IMR-90 (cell line): ENCODE data around the gene AGPAT3. TPM values are rescaled to one million over a fixed set of nuclear protein-coding genes. Genes with fewer than 3 reads are reported as not detected.
A peak's percentile ranks its signal among the peaks of the same experiment; 100 is the strongest.

Source experiments
- ATAC-seq: fragments of 200-7000 bp; cut with Tn5 transposase; 2 replicates; pipeline ENCODE4 v1.9.1; 2020; ENCODE audit warnings: low read depth, mild to moderate bottlenecking, moderate library complexity
- BruUV-seq: library from RNA; stranded (reverse); fragments of 400-500 nt; replicated peaks from 2 replicates; lab custom pipeline; 2021; lab: Mats Ljungman, UMichigan
- CTCF ChIA-PET: fragments of 300-600 bp; formaldehyde crosslinking; extraction: SDS; loops from one replicate; lab custom pipeline; 2021; ENCODE audit warnings: antibody characterized with exemption; lab: Yijun Ruan, JAX
- POLR2A ChIA-PET: fragments of 300-600 bp; sonication (Branson Sonifier 250); formaldehyde crosslinking; loops from one replicate; lab custom pipeline; 2022; ENCODE audit warnings: antibody characterized with exemption; ENCODE audit not compliant: unreplicated experiment; lab: Charles Lee
- DNase-seq: peaks from one replicate; pipeline ENCODE4 v3.0.0; 2013
- H2AFZ ChIP-seq: replicated peaks from 2 replicates; pipeline ENCODE3; 2013; ENCODE audit warnings: low read length, mild to moderate bottlenecking; ENCODE audit not compliant: poor library complexity
- H2AK5ac ChIP-seq: 2 replicates; pipeline ENCODE4 v1.6.1; 2013; ENCODE audit warnings: low read depth, low read length, inconsistent platforms
- H2AK9ac ChIP-seq: replicated peaks from 2 replicates; pipeline ENCODE3; 2013; ENCODE audit warnings: mild to moderate bottlenecking, low read depth, low read length, moderate library complexity; ENCODE audit not compliant: poor library complexity
- H2BK120ac ChIP-seq: 2 replicates; pipeline ENCODE4 v1.6.1; 2013; ENCODE audit warnings: low read depth, low read length, inconsistent platforms
- H2BK15ac ChIP-seq: 3 replicates; pipeline ENCODE4 v1.6.1; 2013; ENCODE audit warnings: low read depth, low read length, inconsistent platforms
- H2BK20ac ChIP-seq: 2 replicates; pipeline ENCODE4 v1.6.1; 2013; ENCODE audit warnings: low read depth, mild to moderate bottlenecking, inconsistent platforms, low read length, moderate library complexity
- H2BK5ac ChIP-seq: 2 replicates; pipeline ENCODE4 v1.6.1; 2013; ENCODE audit warnings: mild to moderate bottlenecking, low read depth, low read length, inconsistent platforms; ENCODE audit not compliant: poor library complexity, severe bottlenecking
- H3K14ac ChIP-seq: replicated peaks from 2 replicates; pipeline ENCODE4 v1.6.1; 2013; ENCODE audit warnings: low read depth, low read length, inconsistent platforms
- H3K18ac ChIP-seq: 2 replicates; pipeline ENCODE4 v1.6.1; 2013; ENCODE audit warnings: low read depth, low read length, control low read depth
- H3K23ac ChIP-seq: 2 replicates; pipeline ENCODE4 v1.6.1; 2013; ENCODE audit warnings: low read depth, low read length, inconsistent platforms
- H3K27ac ChIP-seq: 2 replicates; pipeline ENCODE4 v1.5.1; 2013; ENCODE audit warnings: mild to moderate bottlenecking, control low read depth, low read length; ENCODE audit not compliant: insufficient read depth
- H3K27me3 ChIP-seq: 2 replicates; pipeline ENCODE4 v1.6.1; 2013; ENCODE audit warnings: low read length; ENCODE audit not compliant: control insufficient read depth, insufficient read depth
- H3K36me3 ChIP-seq: 2 replicates; pipeline ENCODE4 v1.6.1; 2013; ENCODE audit warnings: low read length, mixed read lengths; ENCODE audit not compliant: control insufficient read depth, insufficient read depth
- H3K4ac ChIP-seq: 2 replicates; pipeline ENCODE4 v1.6.1; 2013; ENCODE audit warnings: low read depth, low read length, inconsistent platforms
- H3K4me1 ChIP-seq: 2 replicates; pipeline ENCODE4 v1.6.1; 2013; ENCODE audit warnings: low read length, mixed read lengths; ENCODE audit not compliant: control insufficient read depth, insufficient read depth
- H3K4me2 ChIP-seq: 2 replicates; pipeline ENCODE4 v1.6.1; 2013; ENCODE audit warnings: low read depth, mild to moderate bottlenecking, control low read depth, low read length, moderate library complexity
- H3K4me3 ChIP-seq: 2 replicates; pipeline ENCODE4 v1.5.1; 2013; ENCODE audit warnings: low read depth, mild to moderate bottlenecking, control low read depth, low read length, moderate library complexity; ENCODE audit not compliant: insufficient read depth
- H3K56ac ChIP-seq: 2 replicates; pipeline ENCODE4 v1.6.1; 2013; ENCODE audit warnings: low read length, inconsistent platforms; ENCODE audit not compliant: insufficient read depth; ENCODE audit errors: extremely low read depth
- H3K79me1 ChIP-seq, 2 experiments: 2 replicates each; pipeline ENCODE4 v1.6.1; 2013; ENCODE audit warnings: low read length in 2 of 2, inconsistent platforms in 1 of 2, low read depth in 1 of 2
- H3K9ac ChIP-seq: 2 replicates; pipeline ENCODE4 v1.6.1; 2013; ENCODE audit warnings: low read depth, low read length, control low read depth
- H3K9me1 ChIP-seq: 2 replicates; pipeline ENCODE4 v1.6.1; 2013; ENCODE audit warnings: low read length, inconsistent platforms; ENCODE audit not compliant: insufficient read depth
- H3K9me3 ChIP-seq: 2 replicates; pipeline ENCODE4 v1.6.1; 2013; ENCODE audit warnings: low read length; ENCODE audit not compliant: control insufficient read depth, insufficient read depth
- H4K20me1 ChIP-seq: 2 replicates; pipeline ENCODE4 v1.6.1; 2013; ENCODE audit warnings: low read length, inconsistent platforms; ENCODE audit not compliant: insufficient read depth
- H4K5ac ChIP-seq: 2 replicates; pipeline ENCODE4 v1.6.1; 2013; ENCODE audit warnings: mild to moderate bottlenecking, low read depth, low read length, control low read depth
- H4K8ac ChIP-seq, 2 experiments: 2 replicates each; pipeline ENCODE4 v1.6.1; 2013; ENCODE audit warnings: low read depth in 2 of 2, low read length in 2 of 2, control low read depth in 1 of 2, inconsistent platforms in 1 of 2
- H4K91ac ChIP-seq: 2 replicates; pipeline ENCODE4 v1.6.1; 2013; ENCODE audit warnings: low read depth, low read length, inconsistent platforms; ENCODE audit not compliant: insufficient read depth
- BHLHE40 ChIP-seq: fragments of 150-350 bp; IDR thresholded peaks from 2 replicates; pipeline ENCODE4 v1.6.1; 2016; ENCODE audit warnings: mild to moderate bottlenecking, low read depth, low read length
- CEBPB ChIP-seq: IDR thresholded peaks from 2 replicates; pipeline ENCODE4 v1.6.1; 2012; ENCODE audit warnings: low read depth, low read length, improper control_type of control experiment
- CHD1 ChIP-seq: IDR thresholded peaks from 2 replicates; pipeline ENCODE4 v1.6.1; 2012; ENCODE audit warnings: low read depth, low read length, improper control_type of control experiment
- CTCF ChIP-seq: conservative IDR thresholded peaks from 2 replicates; pipeline ENCODE4 v1.5.1; 2012; ENCODE audit warnings: mild to moderate bottlenecking, low read depth, low read length, improper control_type of control experiment
- ELK1 ChIP-seq: fragments of 150-350 bp; IDR thresholded peaks from 2 replicates; pipeline ENCODE4 v1.6.1; 2016; ENCODE audit warnings: low read depth, mild to moderate bottlenecking, low read length, moderate library complexity, borderline replicate concordance
- FOS ChIP-seq: fragments of 150-350 bp; IDR thresholded peaks from 2 replicates; pipeline ENCODE4 v1.6.1; 2016; ENCODE audit warnings: low read depth, low read length
- MAFK ChIP-seq: IDR thresholded peaks from 2 replicates; pipeline ENCODE4 v1.6.1; 2012; ENCODE audit warnings: low read depth, low read length, improper control_type of control experiment
- MAZ ChIP-seq: IDR thresholded peaks from 2 replicates; pipeline ENCODE4 v1.6.1; 2012; ENCODE audit warnings: low read depth, mild to moderate bottlenecking, low read length, improper control_type of control experiment, moderate library complexity, borderline replicate concordance
- MXI1 ChIP-seq: IDR thresholded peaks from 2 replicates; pipeline ENCODE4 v1.6.1; 2012; ENCODE audit warnings: low read depth, mild to moderate bottlenecking, low read length, moderate library complexity, borderline replicate concordance
- NFE2L2 ChIP-seq: fragments of 150-350 bp; IDR thresholded peaks from 2 replicates; pipeline ENCODE4 v1.6.1; 2016; ENCODE audit warnings: low read depth, mild to moderate bottlenecking, low read length
- POLR2A ChIP-seq: IDR thresholded peaks from 2 replicates; pipeline ENCODE4 v1.6.1; 2012; ENCODE audit warnings: mild to moderate bottlenecking, low read depth, low read length
- RCOR1 ChIP-seq: IDR thresholded peaks from 2 replicates; pipeline ENCODE4 v1.6.1; 2012; ENCODE audit warnings: mild to moderate bottlenecking, low read length, improper control_type of control experiment; ENCODE audit not compliant: insufficient replicate concordance
- RFX5 ChIP-seq: IDR thresholded peaks from 2 replicates; pipeline ENCODE4 v1.8.0; 2012; ENCODE audit warnings: low read depth, mild to moderate bottlenecking, low read length, moderate library complexity
- SMC3 ChIP-seq: fragments of 150-350 bp; IDR thresholded peaks from 2 replicates; pipeline ENCODE4 v1.6.1; 2016; ENCODE audit warnings: low read depth, mild to moderate bottlenecking, antibody characterized with exemption, low read length, moderate library complexity
- USF2 ChIP-seq: fragments of 150-350 bp; IDR thresholded peaks from 2 replicates; pipeline ENCODE4 v1.6.1; 2017; ENCODE audit warnings: mild to moderate bottlenecking, antibody characterized with exemption, low read length, low read depth
- WGBS, 2 experiments: methylation state at CpG; one replicate each; pipeline versions ENCODE4 v1.1.5 to v1.1.7; 2013; ENCODE audit warnings: missing lambda C conversion rate in 2 of 2; ENCODE audit not compliant: insufficient read length in 1 of 2; ENCODE audit errors: extremely low coverage in 2 of 2; 5-methylcytosine and 5-hydroxymethylcytosine counted together
- dilution Hi-C: fragments of 300-500 bp; cut with HindIII; formaldehyde crosslinking; loops from one replicate; pipeline ENCODE4 v1.14.3; 2018; ENCODE audit warnings: low sequenced_read_pairs; ENCODE audit not compliant: unreplicated experiment
- in situ Hi-C: fragments of 300-500 bp; cut with MboI; formaldehyde crosslinking; loops from 3 replicates; pipeline ENCODE4 v1.14.3; 2019; ENCODE audit warnings: low sequenced_read_pairs, inconsistent platforms, mixed read lengths
- intact Hi-C: fragments of 100-400 bp; cut with micrococcal nuclease; formaldehyde crosslinking; loops from 2 replicates; pipeline ENCODE4 v1.10.0; 2022
- polyA plus RNA-seq, 3 experiments: library from polyadenylated mRNA; depleted of rRNA; stranded (reverse); fragments of >200 nt; gene quantifications; 2 replicates each; pipeline ENCODE4 v1.2.3, GENCODE V29; 2012; ENCODE audit warnings: low replicate concordance in 1 of 3
- total RNA-seq: library from RNA; depleted of rRNA; stranded (reverse); fragments of >200 nt; gene quantifications from 2 replicates; pipeline ENCODE4 v1.2.3, GENCODE V29; 2012

AGPAT3 gene
- total and polyA plus RNA-seq, 2 of the 4 experiments (the other 2 are of a cell fraction): 27.1 to 38.7 TPM

DNA sequence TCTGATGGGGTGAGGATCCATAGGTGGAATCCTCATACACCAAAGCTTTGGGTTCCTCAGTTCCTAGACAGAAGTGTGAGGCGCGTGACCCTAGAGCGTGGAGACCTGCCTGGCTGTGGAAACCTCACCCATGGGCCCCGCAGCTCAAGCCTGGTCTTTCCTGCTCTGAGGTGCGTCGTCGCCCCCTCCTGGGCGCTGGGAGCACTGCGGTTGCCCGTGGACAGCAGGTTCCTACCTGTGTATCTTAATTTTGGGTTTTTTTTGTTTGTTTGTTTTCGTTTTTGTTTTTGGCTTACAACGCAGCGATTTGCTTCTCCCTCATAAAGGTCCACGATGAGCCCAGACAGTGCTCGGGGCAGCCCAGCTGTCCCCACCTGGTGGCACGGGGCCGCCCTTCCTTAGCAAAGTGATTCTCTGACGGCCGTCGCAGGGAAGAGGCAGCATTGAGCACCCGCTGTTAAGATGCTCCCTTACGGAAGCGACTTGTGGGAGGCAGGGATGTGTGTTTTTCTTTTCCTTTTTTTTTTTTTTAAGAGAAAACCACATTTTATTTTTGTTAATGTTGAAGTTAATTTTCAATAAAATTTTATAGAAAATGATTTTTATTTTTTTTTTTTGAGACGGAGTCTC lies 110.6 kb downstream of the AGPAT3 start:
- Histone ChIP-seq H3K56ac (no peak overlapping the region), H2AFZ (peak overlapping the region; percentile 59), H4K8ac (no peak overlapping the region), H3K18ac (no peak overlapping the region), H3K27me3 (no peaks in the 10 kb centered on the region), H3K9me3 (no peaks in the 10 kb centered on the region), H2BK5ac (no peak overlapping the region), H4K91ac (peak overlapping the region; percentile 6; the same call in 1 of the 2 replicates), H3K23ac (no peak overlapping the region), H4K5ac (no peak overlapping the region), H2BK120ac (no peak overlapping the region), H4K20me1 (peaks cover 9% of the 10 kb centered on the region), H2AK9ac (peak overlapping the region; percentile 74), H3K4me3 (no peak overlapping the region), H3K4me1 (peaks cover 2% of the 10 kb centered on the region; the same call in 1 of the 2 replicates), H3K79me1 (peaks cover 0 to 8% of the 10 kb centered on the region in 2 experiments; a peak in 2 of 4 replicates), H2BK20ac (no peak overlapping the region), H3K4ac (no peak overlapping the region), H2AK5ac (peak overlapping the region; percentile 48; the same call in 1 of the 2 replicates), H3K36me3 (peaks cover 24% of the 10 kb centered on the region), H3K27ac (no peak overlapping the region), H2BK15ac (no peak overlapping the region), H3K14ac (no peak overlapping the region; the same call in 1 of the 2 replicates), H3K9ac (no peak overlapping the region), H3K4me2 (no peak overlapping the region), H3K9me1 (peaks cover 5% of the 10 kb centered on the region)
- ATAC-seq (peak; percentile 89), DNase-seq (peak; percentile 48)
- intact Hi-C loops: loop anchor here (1.0 kb wide), 1 partner anchor 165 kb away; no protein-coding TSS in a partner anchor
- dilution Hi-C loops: no loop called here
- CTCF ChIA-PET: interaction anchor here (0.7 to 1.7 kb wide), 7 partner anchors 10 to 165 kb away, joined by 3 to 6 read pairs (median 4); no protein-coding TSS in a partner anchor
- in situ Hi-C loops: no loop called here
- BruUV-seq: no TSS peak
- POLR2A ChIA-PET: no interaction called here
- WGBS, 2 experiments: 44% methylated on average over 3 of the region's 24 CpGs; no CpG with 5 or more reads in 1 of the 2 experiments
- TF ChIP-seq USF2: no peak
- TF ChIP-seq CTCF: peak; percentile 86
- no peak for TF ChIP-seq MAFK
- no peak for TF ChIP-seq MAZ
- TF ChIP-seq FOS: no peak
- no peak for TF ChIP-seq POLR2A
- no peak for TF ChIP-seq CEBPB
- no peak for TF ChIP-seq ELK1
- peak; percentile 84 for TF ChIP-seq SMC3
- no peak for TF ChIP-seq MXI1
- TF ChIP-seq CHD1: no peak
- no peak for TF ChIP-seq RCOR1
- no peak for TF ChIP-seq NFE2L2
- TF ChIP-seq RFX5: no peak
- TF ChIP-seq BHLHE40: no peak
